CD4-positive, alpha-beta T cell treated with Interferon alpha-2 for 1 hour (primary cell): ENCODE results near the gene LMLN.
A peak's percentile ranks its signal among the peaks of the same experiment; 100 is the strongest.
"Not testable (repeated sequence)": the region's sequence is repeated elsewhere in the genome, so short reads cannot be mapped to it uniquely, and the experiment has no call there.

Experiments used
- DNase-seq, 2 donors: peaks; one replicate each; pipeline ENCODE4 v3.0.0-alpha.2; 2020 to 2022

The LMLN gene

DNA sequence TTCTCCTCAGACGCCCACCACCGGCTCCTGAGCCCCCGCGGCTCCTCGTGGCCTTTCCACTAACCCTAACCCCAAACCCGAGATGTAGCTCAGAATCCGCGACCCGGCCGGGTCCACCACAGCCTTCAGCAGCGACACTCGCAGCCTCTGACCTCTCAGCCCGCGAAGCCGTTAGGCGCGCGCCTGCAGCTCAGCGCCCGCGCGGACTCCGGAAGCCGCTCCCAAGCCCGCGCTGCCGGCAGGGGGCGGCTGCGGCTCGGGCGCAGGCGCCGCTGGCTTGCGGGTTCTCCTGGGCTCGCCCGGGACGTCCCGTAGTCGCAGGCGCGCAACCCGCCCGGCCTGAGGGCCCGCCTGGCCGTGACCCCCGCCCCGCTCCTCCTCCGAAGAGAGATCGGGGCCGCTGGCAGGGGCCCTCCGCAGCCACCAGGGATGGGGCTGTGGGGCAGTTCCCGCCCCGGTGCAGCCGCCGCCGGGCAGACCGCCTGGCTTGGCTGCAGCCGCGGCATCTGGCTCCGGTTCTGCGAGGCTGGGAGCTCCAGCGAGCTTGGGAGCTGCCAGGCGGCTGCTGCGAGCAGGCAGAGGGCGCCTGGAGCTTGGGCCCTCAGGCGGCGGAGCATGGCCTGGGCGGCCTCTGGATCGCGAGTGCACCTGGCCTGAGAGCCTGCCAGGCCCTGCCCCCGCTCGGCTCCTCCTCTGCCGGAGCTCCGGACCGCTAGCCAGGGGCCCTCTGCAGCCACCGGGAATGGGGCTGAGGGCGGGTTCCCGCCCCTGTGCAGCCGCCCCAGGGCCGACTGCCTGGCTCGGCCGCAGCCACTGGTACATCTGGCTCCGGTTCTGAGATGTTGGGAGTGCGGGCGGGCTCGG, 120.7 kb downstream of the LMLN start:
- DNase-seq, result peak; percentile 75 to 76

DNA sequence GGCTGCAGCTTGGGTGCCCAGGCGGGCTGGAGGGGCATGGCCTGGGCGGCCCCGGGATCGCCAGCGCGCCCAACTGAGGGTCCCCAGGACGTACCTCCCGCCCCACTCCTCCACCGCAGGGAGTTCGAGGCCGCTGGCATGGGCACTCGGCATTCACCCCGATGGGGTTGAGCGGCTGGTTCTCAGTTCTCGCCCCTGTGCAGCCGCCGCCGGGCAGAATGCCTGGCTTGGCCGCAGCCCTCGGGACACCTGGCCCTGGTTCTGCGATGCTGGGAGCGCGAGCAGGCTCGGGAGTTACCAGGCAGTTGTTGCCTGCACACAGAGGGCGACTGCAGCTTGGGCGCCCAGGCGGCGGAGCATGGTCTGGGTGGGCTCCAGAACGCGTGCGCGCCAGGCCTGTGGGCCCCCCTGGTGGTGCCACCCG, 121.4 kb downstream of the LMLN start:
- DNase-seq, result no peak

GRCh38 chr3:198082226-198082625, 122.2 kb downstream of the LMLN start:
- DNase-seq, result not testable (repeated sequence)

- no peak for DNase-seq
Measured at GRCh38 chr3:198088421-198088955, 128.5 kb downstream of the LMLN start.

- no peak for DNase-seq
Measured at GRCh38 chr3:198090795-198091332, 130.8 kb downstream of the LMLN start.

DNA sequence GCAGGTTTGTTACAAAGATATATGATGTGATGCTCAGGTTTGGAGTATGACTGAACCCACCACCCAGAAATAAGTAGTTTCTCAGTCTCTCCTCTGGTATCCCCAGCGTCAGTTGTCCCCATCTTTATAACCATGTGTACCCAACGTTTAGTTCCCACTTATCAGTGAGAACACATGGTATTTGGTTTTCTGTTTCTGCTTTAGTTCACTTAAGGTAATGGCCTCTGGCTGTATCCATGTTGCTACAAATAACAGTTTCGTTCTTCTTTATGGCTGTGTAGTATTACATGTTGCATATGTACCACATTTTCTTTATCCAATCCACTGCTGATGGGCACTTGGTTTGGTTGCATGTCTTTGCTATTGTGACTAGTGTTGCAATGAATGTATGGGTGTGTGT, 132.3 kb downstream of the LMLN start:
- DNase-seq, result no peak

GRCh38 chr3:198093112-198093679, 133.2 kb downstream of the LMLN start:
- no peak for DNase-seq
